ENCODE measurements around the gene HBP1.
"Not testable (repeated sequence)": the region's sequence is repeated elsewhere in the genome, so short reads cannot be mapped to it uniquely, and the experiment has no call there.

DNA sequence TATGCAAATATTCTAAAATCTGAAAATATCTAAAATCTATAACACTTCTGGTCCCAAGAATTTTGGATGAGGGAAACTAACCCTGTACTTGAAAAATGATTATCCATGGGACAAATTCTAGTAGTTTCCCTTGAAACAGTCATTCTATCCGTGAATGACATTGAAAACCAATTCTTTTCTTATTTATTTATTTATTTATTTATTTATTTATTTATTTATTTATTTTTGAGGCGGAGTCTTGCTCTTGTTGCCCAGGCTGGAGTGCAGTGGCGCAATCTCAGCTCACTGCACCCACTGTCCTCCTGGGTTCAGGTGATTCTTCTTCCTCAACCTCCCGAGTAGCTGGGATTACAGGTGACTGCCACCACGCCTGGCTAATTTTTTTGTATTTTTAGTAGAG, 24.9 kb upstream of the HBP1 start:
- TF ChIP-seq POLR2A (IDR thresholded peaks at IDR 0.05; ENCODE audit: low read depth, low read length); POLR2AphosphoS5 (IDR thresholded peaks at IDR 0.05; ENCODE audit: low read depth, low read length); TAF1 (IDR thresholded peaks at IDR 0.05; ENCODE audit: borderline replicate concordance, low read depth, low read length): not testable (repeated sequence)

All from GM12892 (cell line).